Large intestine (tissue), 3 donors: Measurements from ENCODE around the gene RAX2. TPM values are rescaled to one million over a fixed set of nuclear protein-coding genes. Genes with fewer than 3 reads are reported as not detected.
"Not testable (repeated sequence)": the region's sequence is repeated elsewhere in the genome, so short reads cannot be mapped to it uniquely, and the experiment has no call there.

Experiments
- DNase-seq, 2 donors: peaks; one replicate each; pipeline versions ENCODE4 v3.0.0 to v3.0.0-alpha.2; 2013
- H3K27ac ChIP-seq: one replicate; pipeline ENCODE4 v1.5.1; 2013; ENCODE audit warnings: low read length
- H3K27me3 ChIP-seq: 2 replicates; pipeline ENCODE4 v1.6.1; 2013; ENCODE audit warnings: low read length; ENCODE audit not compliant: control insufficient read depth, insufficient read depth
- H3K36me3 ChIP-seq: 2 replicates; pipeline ENCODE4 v1.6.1; 2013; ENCODE audit warnings: low read length; ENCODE audit not compliant: control insufficient read depth, insufficient read depth
- H3K4me1 ChIP-seq: one replicate; pipeline ENCODE4 v1.6.1; 2013; ENCODE audit warnings: low read length; ENCODE audit not compliant: control insufficient read depth, insufficient read depth
- H3K4me3 ChIP-seq: one replicate; pipeline ENCODE4 v1.5.1; 2013; ENCODE audit warnings: low read length
- H3K9me3 ChIP-seq: one replicate; pipeline ENCODE4 v1.6.1; 2013; ENCODE audit warnings: mild to moderate bottlenecking, low read depth, low read length, moderate library complexity; ENCODE audit not compliant: control insufficient read depth
- WGBS: methylation state at CpG from one replicate; pipeline ENCODE4 v1.1.5; 2013; ENCODE audit warnings: low lambda C conversion rate; ENCODE audit not compliant: insufficient coverage; 5-methylcytosine and 5-hydroxymethylcytosine counted together
- polyA plus RNA-seq: library from polyadenylated mRNA; unstranded; fragments of 120-200 nt; gene quantifications from one replicate; pipeline ENCODE4 v1.2.1, GENCODE V29; 2013

RAX2 gene
- polyA plus RNA-seq, 1 donor, result 0.01 TPM

GRCh38 chr19:3759482-3760254 lies 12.4 kb downstream of the RAX2 start:
- DNase-seq, result no peak
- H3K36me3 ChIP-seq, result peaks cover 19% of the 10 kb centered on the region
- no CpG with 5 or more reads among the region's 19 CpGs for WGBS
- peaks cover 10% of the 10 kb centered on the region for H3K4me1 ChIP-seq
- no peaks in the 10 kb centered on the region for H3K27me3 ChIP-seq
- H3K9me3 ChIP-seq, result no peaks in the 10 kb centered on the region
- H3K4me3 ChIP-seq, result no peak overlapping the region
- no peak overlapping the region for H3K27ac ChIP-seq

- H3K9me3 ChIP-seq, H3K27ac ChIP-seq, DNase-seq, H3K27me3 ChIP-seq, H3K4me1 ChIP-seq, H3K4me3 ChIP-seq: not testable (repeated sequence)
- H3K36me3 ChIP-seq, result peaks cover 20% of the 10 kb centered on the region
- WGBS, result no CpG with 5 or more reads among the region's 13 CpGs
These were observed 13.7 kb downstream of the RAX2 start for GRCh38 chr19:3758297-3758696.

DNA sequence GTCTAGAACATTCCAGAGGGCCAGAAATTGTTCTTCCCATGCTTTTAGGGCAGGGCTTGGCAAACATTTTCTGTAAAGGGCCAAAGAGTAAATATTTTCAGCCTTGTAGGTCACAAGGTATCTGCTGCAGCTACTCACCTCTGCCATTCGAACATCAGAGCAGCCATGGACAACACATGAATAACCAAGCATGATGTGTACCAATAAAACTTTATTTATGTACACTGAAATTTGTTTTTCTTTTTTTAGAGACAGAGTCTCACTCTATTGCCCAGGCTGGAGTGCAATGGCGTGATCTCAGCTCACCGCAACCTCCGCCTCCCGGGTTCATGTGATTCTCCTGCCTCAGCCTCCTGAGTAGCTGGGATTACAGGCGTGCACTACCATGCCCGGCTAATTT lies 14.3 kb downstream of the RAX2 start:
- DNase-seq, H3K4me3 ChIP-seq, H3K27ac ChIP-seq, H3K27me3 ChIP-seq, H3K4me1 ChIP-seq, H3K9me3 ChIP-seq: not testable (repeated sequence)
- WGBS, result no CpG with 5 or more reads among the region's 7 CpGs
- peaks cover 26% of the 10 kb centered on the region for H3K36me3 ChIP-seq

GRCh38 chr19:3753631-3754410 lies 18.2 kb downstream of the RAX2 start:
- no peak overlapping the region for H3K27ac ChIP-seq
- no peaks in the 10 kb centered on the region for H3K27me3 ChIP-seq
- H3K36me3 ChIP-seq, result peaks cover 52% of the 10 kb centered on the region

GRCh38 chr19:3752492-3752891 lies 19.5 kb downstream of the RAX2 start:
- Histone ChIP-seq H3K27ac (no peak overlapping the region), H3K4me3 (no peak overlapping the region), H3K4me1 (no peaks in the 10 kb centered on the region), H3K36me3 (peaks cover 53% of the 10 kb centered on the region), H3K27me3 (no peaks in the 10 kb centered on the region), H3K9me3 (peaks cover 6% of the 10 kb centered on the region)
- DNase-seq, result no peak
- WGBS, result no CpG with 5 or more reads among the region's 25 CpGs

More at GRCh38 chr19:3753631-3754410, 18.2 kb downstream of the RAX2 start:
- no peak for DNase-seq
- Histone ChIP-seq H3K4me1 (no peaks in the 10 kb centered on the region), H3K4me3 (no peak overlapping the region), H3K9me3 (peaks cover 6% of the 10 kb centered on the region)
- WGBS, result no CpG with 5 or more reads among the region's 51 CpGs

- Histone ChIP-seq H3K27ac (no peak overlapping the region), H3K27me3 (no peaks in the 10 kb centered on the region), H3K4me3 (no peak overlapping the region), H3K9me3 (peaks cover 6% of the 10 kb centered on the region), H3K36me3 (peaks cover 58% of the 10 kb centered on the region), H3K4me1 (no peaks in the 10 kb centered on the region)
- no CpG with 5 or more reads among the region's 30 CpGs for whole genome bisulfite sequencing
- no peak for DNase-seq
These were observed 20.8 kb downstream of the RAX2 start for GRCh38 chr19:3751236-3751635.

- Histone ChIP-seq H3K9me3 (peaks cover 6% of the 10 kb centered on the region), H3K36me3 (peaks cover 66% of the 10 kb centered on the region), H3K27ac (no peak overlapping the region), H3K4me1 (no peaks in the 10 kb centered on the region), H3K4me3 (no peak overlapping the region), H3K27me3 (no peaks in the 10 kb centered on the region)
- no peak for DNase-seq
- no CpG with 5 or more reads among the region's 2 CpGs for WGBS
These were observed 21.8 kb downstream of the RAX2 start for GRCh38 chr19:3750211-3750610.

DNA sequence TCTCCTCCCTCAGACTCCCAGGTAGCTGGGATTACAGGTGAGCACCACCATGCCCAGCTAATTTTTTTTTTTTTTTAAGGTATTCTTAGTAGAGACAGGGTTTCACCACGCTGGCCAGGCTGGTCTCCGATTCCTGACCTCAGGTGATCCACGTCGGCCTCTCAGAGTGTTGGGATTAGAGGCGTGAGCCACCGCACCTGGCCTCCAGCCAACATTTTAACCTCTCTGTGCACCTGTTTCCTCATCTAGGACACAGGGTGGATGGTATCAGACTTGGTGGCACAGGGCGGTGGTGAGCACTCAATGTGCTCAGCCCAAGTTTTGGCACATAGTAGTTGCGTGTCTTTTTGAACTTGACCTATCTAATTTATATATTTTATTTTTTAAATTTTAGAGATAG lies 23.1 kb downstream of the RAX2 start:
- no peaks in the 10 kb centered on the region for H3K4me1 ChIP-seq
- WGBS, result no CpG with 5 or more reads among the region's 8 CpGs
- H3K4me3 ChIP-seq, result no peak overlapping the region
- H3K27me3 ChIP-seq, result no peaks in the 10 kb centered on the region
- peaks cover 6% of the 10 kb centered on the region for H3K9me3 ChIP-seq
- H3K36me3 ChIP-seq, result peaks cover 68% of the 10 kb centered on the region
- no peak for DNase-seq
- H3K27ac ChIP-seq, result no peak overlapping the region

- Histone ChIP-seq H3K9me3 (no peaks in the 10 kb centered on the region), H3K4me1 (no peaks in the 10 kb centered on the region), H3K27ac (no peak overlapping the region), H3K27me3 (no peaks in the 10 kb centered on the region), H3K4me3 (no peak overlapping the region), H3K36me3 (peaks cover 58% of the 10 kb centered on the region)
- DNase-seq, result no peak
- no CpG with 5 or more reads among the region's 31 CpGs for WGBS
These were observed 25.5 kb downstream of the RAX2 start for GRCh38 chr19:3746371-3747056.

DNA sequence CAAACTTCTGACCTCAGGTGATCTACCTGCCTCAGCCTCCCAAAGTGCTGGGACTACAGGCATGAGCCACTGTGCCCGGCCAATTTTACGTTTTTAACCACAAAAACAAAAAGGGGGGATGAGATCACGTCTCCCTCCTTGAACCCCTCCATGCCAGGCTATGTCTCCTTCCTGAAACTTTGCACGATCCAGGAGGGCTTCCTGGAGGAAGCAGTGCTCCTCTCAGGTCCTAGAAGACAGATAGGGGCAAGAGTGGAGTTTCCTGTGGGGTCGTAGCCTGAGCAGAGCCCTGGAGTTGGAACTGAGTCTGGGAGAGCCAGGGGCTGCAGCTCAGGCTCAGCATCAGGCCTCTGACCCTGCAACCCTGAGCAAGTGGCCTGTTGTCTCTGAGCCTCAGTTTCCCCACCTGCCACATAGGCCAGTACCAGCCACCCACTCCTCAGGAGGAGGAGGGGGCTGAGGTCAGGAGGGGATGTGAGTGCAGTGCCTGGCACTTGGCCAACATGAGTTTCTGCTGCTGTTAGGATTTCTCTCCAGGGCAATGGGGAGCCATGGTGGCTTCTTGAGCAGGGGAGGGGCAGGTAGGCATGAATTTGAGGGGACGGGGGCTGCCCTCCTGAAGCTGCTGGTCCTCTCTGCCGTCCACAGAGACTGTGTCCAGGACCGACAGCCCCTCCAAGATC lies 26.5 kb downstream of the RAX2 start:
- no peak for DNase-seq
- peaks cover 54% of the 10 kb centered on the region for H3K36me3 ChIP-seq
- no peaks in the 10 kb centered on the region for H3K4me1 ChIP-seq
- H3K4me3 ChIP-seq, result no peak overlapping the region
- no peaks in the 10 kb centered on the region for H3K27me3 ChIP-seq
- no CpG with 5 or more reads among the region's 8 CpGs for WGBS
- no peaks in the 10 kb centered on the region for H3K9me3 ChIP-seq
- no peak overlapping the region for H3K27ac ChIP-seq
